CD4-positive, alpha-beta T cell (primary cell): ENCODE measurements around the gene SNTG2. TPM values are rescaled to one million over a fixed set of nuclear protein-coding genes. Genes with fewer than 3 reads are reported as not detected.

Experiments used
- ATAC-seq: fragments of 200-7000 bp; cut with Tn5 transposase; one replicate; pipeline ENCODE4 v1.10.0; 2022; ENCODE audit warnings: mild to moderate bottlenecking; ENCODE audit not compliant: poor library complexity
- CTCF ChIA-PET: fragments of 350-600 bp; sonication (Branson Sonifier 250); formaldehyde crosslinking; loops from one replicate; lab custom pipeline; 2021; ENCODE audit warnings: antibody characterized with exemption, inconsistent platforms; lab: Charles Lee
- POLR2A ChIA-PET: fragments of 350-600 bp; sonication (Branson Sonifier 250); formaldehyde crosslinking; loops from one replicate; lab custom pipeline; 2021; ENCODE audit warnings: antibody characterized with exemption, inconsistent platforms; lab: Charles Lee
- DNase-seq, 14 experiments: peaks; one replicate each; pipeline ENCODE4 v3.0.0-alpha.2; 2013 to 2020; ENCODE audit warnings: mixed read lengths in 2 of 14
- H3K27ac ChIP-seq, 2 donors: one replicate each; pipeline versions ENCODE4 v1.5.1 to v1.7.0; 2013; ENCODE audit warnings: low read length in 2 of 2, low read depth in 1 of 2, mild to moderate bottlenecking in 1 of 2
- H3K27me3 ChIP-seq, 2 experiments: 1 replicate in 1 of 2; 2 replicates in 1 of 2; pipeline versions ENCODE4 v1.6.1 to v1.7.0; 2013; ENCODE audit warnings: low read length in 2 of 2, control low read depth in 1 of 2, mild to moderate bottlenecking in 1 of 2, moderate library complexity in 1 of 2; ENCODE audit not compliant: insufficient read depth in 2 of 2, control insufficient read depth in 1 of 2
- H3K36me3 ChIP-seq: one replicate; pipeline ENCODE4 v1.6.1; 2013; ENCODE audit warnings: low read length, control low read depth; ENCODE audit not compliant: insufficient read depth
- H3K4me1 ChIP-seq: one replicate; pipeline ENCODE4 v1.6.1; 2013; ENCODE audit warnings: low read length, control low read depth; ENCODE audit not compliant: insufficient read depth
- H3K4me3 ChIP-seq: one replicate; pipeline ENCODE4 v1.5.1; 2013; ENCODE audit warnings: mild to moderate bottlenecking, low read length, moderate library complexity
- H3K9me3 ChIP-seq, 2 experiments: 1 replicate in 1 of 2; 2 replicates in 1 of 2; pipeline versions ENCODE4 v1.6.1 to v1.7.0; 2013; ENCODE audit warnings: low read length in 2 of 2, mild to moderate bottlenecking in 2 of 2, control low read depth in 1 of 2, moderate library complexity in 1 of 2; ENCODE audit not compliant: control insufficient read depth in 1 of 2, insufficient read depth in 1 of 2
- H3K27ac Mint-ChIP-seq: one replicate; pipeline ENCODE4 v1.8.0; 2020; ENCODE audit warnings: mixed read lengths
- H3K27me3 Mint-ChIP-seq: one replicate; pipeline ENCODE4 v1.8.0; 2021; ENCODE audit warnings: mixed read lengths
- H3K36me3 Mint-ChIP-seq: one replicate; pipeline ENCODE4 v1.8.0; 2021; ENCODE audit warnings: low read depth, mixed read lengths
- H3K4me1 Mint-ChIP-seq: one replicate; pipeline ENCODE4 v1.8.0; 2021; ENCODE audit warnings: low read depth, mixed read lengths
- H3K4me3 Mint-ChIP-seq: one replicate; pipeline ENCODE4 v1.8.0; 2020; ENCODE audit warnings: mild to moderate bottlenecking, mixed read lengths
- H3K9me3 Mint-ChIP-seq: one replicate; pipeline ENCODE4 v1.8.0; 2020; ENCODE audit warnings: mixed read lengths
- CTCF ChIP-seq: fragments of 200-600 bp; IDR thresholded peaks from one replicate; pipeline ENCODE4 v1.8.0; 2022; ENCODE audit warnings: antibody characterized with exemption, mild to moderate bottlenecking
- intact Hi-C, 2 experiments: fragments of 100-400 bp; cut with DNase I in 1 of 2; cut with micrococcal nuclease in 1 of 2; formaldehyde crosslinking; loops; one replicate each; pipeline versions ENCODE4 v1.15.1 to v1.9.0; 2023 to 2025; cut with DNase I, micrococcal nuclease
- total RNA-seq, 174 experiments: library from RNA in 2 of 174; stranded (reverse) in 2 of 174; gene quantifications; one replicate each; pipeline ENCODE4 v1.2.3 and lab custom pipeline; 2021 to 2026

Gene SNTG2
- total RNA-seq, 2 experiments from 2014 or later: 1.1 to 1.5 TPM

- Histone ChIP-seq H3K4me1 (peaks cover 22% of the 10 kb centered on the region), H3K27ac (no peak overlapping the region), H3K4me3 (peak overlapping the region; percentile 51), H3K27me3 (peaks cover 20 to 33% of the 10 kb centered on the region in 2 experiments), H3K36me3 (no peaks in the 10 kb centered on the region), H3K9me3 (peaks cover 6 to 7% of the 10 kb centered on the region in 2 experiments)
- H3K9me3 Mint-ChIP-seq: peaks cover 3% of the 10 kb centered on the region
- no peaks in the 10 kb centered on the region for H3K36me3 Mint-ChIP-seq
- CTCF ChIA-PET: no interaction called here
- no peak for ATAC-seq
- POLR2A ChIA-PET: no interaction called here
- TF ChIP-seq CTCF: no peak
- H3K27me3 Mint-ChIP-seq: peaks cover 65% of the 10 kb centered on the region
- no peak overlapping the region for H3K27ac Mint-ChIP-seq
- intact Hi-C loops: loop anchor here in 1 of 2 experiments (5.0 kb wide), 1 partner anchor 598 kb away; no protein-coding TSS in a partner anchor
- H3K4me1 Mint-ChIP-seq: peaks cover 7% of the 10 kb centered on the region
- no peak for DNase-seq
- peak overlapping the region; percentile 57 for H3K4me3 Mint-ChIP-seq
Observed at GRCh38 chr2:949384-950079, 1.1 kb upstream of the SNTG2 start.

GRCh38 chr2:951224-952006, 766 bp downstream of the SNTG2 start:
- Mint-ChIP-seq H3K36me3 (no peaks in the 10 kb centered on the region), H3K27me3 (peaks cover 60% of the 10 kb centered on the region), H3K4me3 (peak overlapping the region; percentile 78), H3K27ac (no peak overlapping the region), H3K9me3 (no peaks in the 10 kb centered on the region), H3K4me1 (peaks cover 7% of the 10 kb centered on the region)
- CTCF ChIA-PET: no interaction called here
- Histone ChIP-seq H3K4me1 (peaks cover 18% of the 10 kb centered on the region), H3K36me3 (no peaks in the 10 kb centered on the region), H3K4me3 (peak overlapping the region; percentile 7), H3K27me3 (peaks cover 20 to 33% of the 10 kb centered on the region in 2 experiments), H3K27ac (no peak overlapping the region), H3K9me3 (peaks cover 0 to 7% of the 10 kb centered on the region in 2 experiments)
- POLR2A ChIA-PET: no interaction called here
- intact Hi-C loops: loop anchor here in 1 of 2 experiments (5.0 kb wide), 1 partner anchor 596 kb away; no protein-coding TSS in a partner anchor
- no peak for TF ChIP-seq CTCF
- ATAC-seq: no peak
- DNase-seq: no peak

GRCh38 chr2:953408-953807, 2.8 kb downstream of the SNTG2 start:
- Histone ChIP-seq H3K36me3 (no peaks in the 10 kb centered on the region), H3K4me3 (no peak overlapping the region), H3K27me3 (peaks cover 17 to 30% of the 10 kb centered on the region in 2 experiments), H3K27ac (no peak overlapping the region), H3K4me1 (peaks cover 18% of the 10 kb centered on the region), H3K9me3 (peaks cover 0 to 7% of the 10 kb centered on the region in 2 experiments)
- DNase-seq (no peak), ATAC-seq (no peak)
- H3K27ac Mint-ChIP-seq: no peak overlapping the region
- no peaks in the 10 kb centered on the region for H3K36me3 Mint-ChIP-seq
- ChIA-PET POLR2A (no interaction called here), CTCF (no interaction called here)
- H3K27me3 Mint-ChIP-seq: peaks cover 59% of the 10 kb centered on the region
- TF ChIP-seq CTCF: no peak
- peaks cover 7% of the 10 kb centered on the region for H3K4me1 Mint-ChIP-seq
- intact Hi-C loops: loop anchor here in 1 of 2 experiments (5.0 kb wide), 1 partner anchor 594 kb away; no protein-coding TSS in a partner anchor
- no peaks in the 10 kb centered on the region for H3K9me3 Mint-ChIP-seq
- no peak overlapping the region for H3K4me3 Mint-ChIP-seq
